Keratinocyte (primary cell): ENCODE data around the gene GRAMD1A. TPM values are rescaled to one million over a fixed set of nuclear protein-coding genes. Genes with fewer than 3 reads are reported as not detected.
"Not testable (repeated sequence)": the region's sequence is repeated elsewhere in the genome, so short reads cannot be mapped to it uniquely, and the experiment has no call there.

ENCODE experiments used
- DNase-seq: peaks from one replicate; pipeline ENCODE4 v3.0.0-alpha.2; 2011; ENCODE audit warnings: low read depth, missing footprints, low spot score
- FAIRE-seq: peaks from 2 replicates; lab custom pipeline; 2011; peaks lifted over from hg19 to GRCh38; lab: Jason Lieb, UNC
- H2AFZ ChIP-seq: 2 replicates; pipeline ENCODE4 v1.6.0; 2012; ENCODE audit warnings: low read length, control low read depth, inconsistent platforms; ENCODE audit not compliant: control insufficient read depth
- H3K27ac ChIP-seq: 2 replicates; pipeline ENCODE4 v1.5.1; 2011; ENCODE audit warnings: low read length; ENCODE audit not compliant: control insufficient read depth, insufficient read depth
- H3K27me3 ChIP-seq: 3 replicates; pipeline ENCODE4 v1.6.0; 2011; ENCODE audit warnings: low read length; ENCODE audit not compliant: control insufficient read depth, insufficient read depth; ENCODE audit errors: extremely low read depth
- H3K36me3 ChIP-seq, 2 experiments: 2 replicates in 1 of 2; 3 replicates in 1 of 2; pipeline ENCODE4 v1.5.1; 2011; ENCODE audit warnings: low read length in 2 of 2, mild to moderate bottlenecking in 1 of 2; ENCODE audit not compliant: control insufficient read depth in 2 of 2, insufficient read depth in 2 of 2; ENCODE audit errors: extremely low read depth in 1 of 2
- H3K4me1 ChIP-seq: 3 replicates; pipeline ENCODE4 v1.5.1; 2011; ENCODE audit warnings: low read length; ENCODE audit not compliant: control insufficient read depth, insufficient read depth; ENCODE audit errors: extremely low read depth
- H3K4me2 ChIP-seq: 3 replicates; pipeline ENCODE4 v1.6.0; 2011; ENCODE audit warnings: low read depth, low read length; ENCODE audit not compliant: control insufficient read depth, insufficient read depth; ENCODE audit errors: extremely low read depth
- H3K4me3 ChIP-seq, 3 experiments: fragments of 200-600 bp in 1 of 3; sonication (generic) in 1 of 3; 2 replicates in 2 of 3; 3 replicates in 1 of 3; pipeline ENCODE4 v1.5.1; 2011 to 2016; ENCODE audit warnings: low read length in 3 of 3, mild to moderate bottlenecking in 3 of 3, control low read depth in 2 of 3, inconsistent platforms in 1 of 3, low read depth in 1 of 3, mixed read lengths in 1 of 3, mixed run types in 1 of 3, moderate library complexity in 1 of 3; ENCODE audit not compliant: control insufficient read depth in 2 of 3, insufficient read depth in 2 of 3; ENCODE audit errors: extremely low read depth in 1 of 3
- H3K79me2 ChIP-seq: 2 replicates; pipeline ENCODE4 v1.6.0; 2012; ENCODE audit warnings: low read length; ENCODE audit not compliant: control insufficient read depth, insufficient read depth
- H3K9ac ChIP-seq: 3 replicates; pipeline ENCODE4 v1.6.0; 2011; ENCODE audit warnings: low read length; ENCODE audit not compliant: control insufficient read depth, insufficient read depth; ENCODE audit errors: extremely low read depth
- H3K9me1 ChIP-seq: 3 replicates; pipeline ENCODE4 v1.6.0; 2011; ENCODE audit warnings: low read length; ENCODE audit not compliant: control insufficient read depth, insufficient read depth; ENCODE audit errors: extremely low read depth
- H3K9me3 ChIP-seq: 2 replicates; pipeline ENCODE4 v1.5.1; 2012; ENCODE audit warnings: low read depth, low read length; ENCODE audit not compliant: control insufficient read depth
- H4K20me1 ChIP-seq: 3 replicates; pipeline ENCODE4 v1.6.0; 2011; ENCODE audit warnings: low read length; ENCODE audit not compliant: control insufficient read depth, insufficient read depth; ENCODE audit errors: extremely low read depth
- EZH2 ChIP-seq: IDR thresholded peaks from one replicate; pipeline ENCODE4 v1.6.1; 2012; ENCODE audit warnings: inconsistent platforms, mild to moderate bottlenecking, low read length, moderate library complexity
- dilution Hi-C: fragments of 300-500 bp; cut with MboI; formaldehyde crosslinking; loops from one replicate; pipeline ENCODE4 v1.7.0; 2020; ENCODE audit warnings: low sequenced_read_pairs; ENCODE audit not compliant: extremely low pct_ligation_motif_present
- polyA plus RNA-seq, 5 experiments: library from polyadenylated mRNA; depleted of rRNA in 3 of 5; stranded (reverse) in 3 of 5; stranded (forward) in 1 of 5; unstranded in 1 of 5; fragments of >200 nt; gene quantifications; 1 replicate in 1 of 5; 2 replicates in 3 of 5; 3 replicates in 1 of 5; pipeline versions ENCODE4 v1.2.1 to v1.2.3, GENCODE V29; 2011 to 2012; ENCODE audit warnings: missing spikeins in 2 of 5, low read depth in 1 of 5, low replicate concordance in 1 of 5
- TF ChIP-seq, protein P1 (sequence below), 3 experiments: IDR thresholded peaks in 1 of 3; conservative IDR thresholded peaks in 1 of 3; optimal IDR thresholded peaks in 1 of 3; 2 replicates in 2 of 3; 3 replicates in 1 of 3; pipeline versions ENCODE3 to v1.5.1; 2011; ENCODE audit warnings: low read length in 3 of 3, mild to moderate bottlenecking in 3 of 3, moderate library complexity in 2 of 3, control low read depth in 1 of 3, inconsistent platforms in 1 of 3; ENCODE audit not compliant: insufficient read depth in 2 of 3; ENCODE audit errors: extremely low read depth in 1 of 3

Gene GRAMD1A
- polyA plus RNA-seq, 1 donor (not counting 4 experiments of a cell fraction or from before 2014, with no cell fraction given) = 24.6 TPM

DNA sequence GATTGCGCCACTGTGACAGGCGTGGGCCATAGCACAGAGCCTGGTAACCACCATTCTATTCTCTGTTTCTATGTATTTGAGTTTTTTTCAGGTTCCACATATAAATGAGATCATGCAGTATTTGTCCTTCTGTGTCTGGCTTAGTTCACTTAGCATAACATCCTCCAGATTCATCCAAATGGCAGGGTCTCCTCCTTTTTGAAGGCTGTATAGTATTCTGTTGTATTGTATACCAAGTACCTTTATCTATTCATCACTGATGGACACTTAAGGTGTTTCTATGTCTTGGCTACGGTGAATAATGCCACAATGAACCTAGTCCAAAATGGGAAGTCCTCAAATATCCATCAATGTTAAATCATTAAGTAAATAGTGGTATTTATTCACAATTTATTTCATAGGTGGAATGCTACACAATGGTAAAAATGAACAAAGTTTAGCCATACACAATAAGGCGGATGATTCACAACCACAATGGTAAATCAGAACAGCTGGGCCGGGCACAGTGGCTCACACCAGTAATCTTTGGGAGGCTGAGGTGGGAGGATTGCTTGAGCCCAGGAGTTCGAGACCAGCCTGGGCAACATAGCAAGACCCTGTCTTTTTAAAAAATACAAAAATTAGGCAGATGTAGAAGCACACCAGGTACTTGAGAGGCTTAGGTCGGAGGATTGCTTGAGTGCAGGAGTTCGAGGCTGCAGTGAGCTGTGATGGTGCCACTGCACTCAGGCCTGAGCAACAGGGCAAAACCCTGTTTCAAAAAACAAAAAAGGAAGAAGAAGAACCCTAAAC, 8.4 kb upstream of the GRAMD1A start:
- H3K4me2 ChIP-seq = no peak overlapping the region
- H3K36me3 ChIP-seq = no peaks in the 10 kb centered on the region
- TF ChIP-seq EZH2 = no peak
- no peak overlapping the region for H3K27ac ChIP-seq
- no peak overlapping the region for H2AFZ ChIP-seq
- no peaks in the 10 kb centered on the region for H3K9me3 ChIP-seq
- H3K27me3 ChIP-seq = peaks cover 7% of the 10 kb centered on the region
- no peaks in the 10 kb centered on the region for H3K79me2 ChIP-seq
- no peak for DNase-seq
- FAIRE-seq = no peak
- dilution Hi-C loops = no loop called here
- no peak overlapping the region for H3K9ac ChIP-seq
- H3K4me1 ChIP-seq = no peaks in the 10 kb centered on the region
- H3K9me1 ChIP-seq = no peaks in the 10 kb centered on the region
- no peaks in the 10 kb centered on the region for H4K20me1 ChIP-seq
- no peak overlapping the region for H3K4me3 ChIP-seq

GRCh38 chr19:34992582-34992981, 7.5 kb upstream of the GRAMD1A start:
- dilution Hi-C loops, H3K4me1 ChIP-seq, H3K36me3 ChIP-seq, H4K20me1 ChIP-seq, DNase-seq, H3K9me1 ChIP-seq, H3K4me3 ChIP-seq, H3K4me2 ChIP-seq, H3K9me3 ChIP-seq, H3K9ac ChIP-seq, H3K27me3 ChIP-seq, FAIRE-seq, H3K27ac ChIP-seq, H2AFZ ChIP-seq, H3K79me2 ChIP-seq: not testable (repeated sequence)

DNA sequence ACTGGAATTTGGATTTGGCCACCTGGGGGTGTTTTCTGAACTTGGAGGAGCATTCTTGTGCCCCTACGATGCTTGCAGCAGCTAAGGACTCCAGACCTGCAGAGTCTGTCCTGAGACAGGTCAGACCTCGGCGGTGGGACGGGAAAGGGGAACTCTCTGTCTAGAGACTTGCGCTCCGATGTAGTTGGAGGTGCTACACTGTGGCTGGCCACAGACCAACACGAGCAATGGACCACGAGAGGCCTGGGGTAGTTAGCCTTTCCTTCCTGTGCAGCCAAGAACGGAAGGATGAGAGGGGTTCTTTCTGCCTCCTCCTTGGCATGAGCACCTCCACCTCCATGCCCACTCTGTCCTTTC, 5.9 kb upstream of the GRAMD1A start:
- dilution Hi-C loops = no loop called here
- no peak for FAIRE-seq
- Histone ChIP-seq H3K27me3 (peaks cover 7% of the 10 kb centered on the region), H3K36me3 (no peaks in the 10 kb centered on the region), H3K9me1 (no peaks in the 10 kb centered on the region), H3K9me3 (no peaks in the 10 kb centered on the region), H3K4me1 (peaks cover 2% of the 10 kb centered on the region), H3K9ac (no peak overlapping the region), H3K4me2 (no peak overlapping the region), H4K20me1 (no peaks in the 10 kb centered on the region), H3K27ac (no peak overlapping the region), H3K4me3 (no peak overlapping the region), H2AFZ (no peak overlapping the region), H3K79me2 (no peaks in the 10 kb centered on the region)
- no peak for TF ChIP-seq EZH2
- TF ChIP-seq, protein P1, sequence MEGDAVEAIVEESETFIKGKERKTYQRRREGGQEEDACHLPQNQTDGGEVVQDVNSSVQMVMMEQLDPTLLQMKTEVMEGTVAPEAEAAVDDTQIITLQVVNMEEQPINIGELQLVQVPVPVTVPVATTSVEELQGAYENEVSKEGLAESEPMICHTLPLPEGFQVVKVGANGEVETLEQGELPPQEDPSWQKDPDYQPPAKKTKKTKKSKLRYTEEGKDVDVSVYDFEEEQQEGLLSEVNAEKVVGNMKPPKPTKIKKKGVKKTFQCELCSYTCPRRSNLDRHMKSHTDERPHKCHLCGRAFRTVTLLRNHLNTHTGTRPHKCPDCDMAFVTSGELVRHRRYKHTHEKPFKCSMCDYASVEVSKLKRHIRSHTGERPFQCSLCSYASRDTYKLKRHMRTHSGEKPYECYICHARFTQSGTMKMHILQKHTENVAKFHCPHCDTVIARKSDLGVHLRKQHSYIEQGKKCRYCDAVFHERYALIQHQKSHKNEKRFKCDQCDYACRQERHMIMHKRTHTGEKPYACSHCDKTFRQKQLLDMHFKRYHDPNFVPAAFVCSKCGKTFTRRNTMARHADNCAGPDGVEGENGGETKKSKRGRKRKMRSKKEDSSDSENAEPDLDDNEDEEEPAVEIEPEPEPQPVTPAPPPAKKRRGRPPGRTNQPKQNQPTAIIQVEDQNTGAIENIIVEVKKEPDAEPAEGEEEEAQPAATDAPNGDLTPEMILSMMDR (optimal IDR thresholded peaks at IDR 0.05 in 1 of 3, IDR thresholded peaks at IDR 0.05 in 1 of 3, conservative IDR thresholded peaks at IDR 0.05 in 1 of 3; ENCODE audit: extremely low read depth in 1 of 3, insufficient read depth in 2 of 3, low read length in 3 of 3) = no peak
- no peak for DNase-seq
